ENCODE measurements around the gene NOP14.
"Not testable (repeated sequence)": the region's sequence is repeated elsewhere in the genome, so short reads cannot be mapped to it uniquely, and the experiment has no call there.

The NOP14 gene

GRCh38 chr4:2947926-2948325 lies 15.3 kb downstream of the NOP14 start (continued):
- TF ChIP-seq KLF7 (tag by site-specific recombination; IDR thresholded peaks at IDR 0.05; ENCODE audit: borderline replicate concordance), result no peak
- no peak for TF ChIP-seq ZBTB1 (tag by site-specific recombination; IDR thresholded peaks at IDR 0.05)
- TF ChIP-seq TSHZ1 (tag by site-specific recombination; IDR thresholded peaks at IDR 0.05; ENCODE audit: borderline replicate concordance), result no peak

DNA sequence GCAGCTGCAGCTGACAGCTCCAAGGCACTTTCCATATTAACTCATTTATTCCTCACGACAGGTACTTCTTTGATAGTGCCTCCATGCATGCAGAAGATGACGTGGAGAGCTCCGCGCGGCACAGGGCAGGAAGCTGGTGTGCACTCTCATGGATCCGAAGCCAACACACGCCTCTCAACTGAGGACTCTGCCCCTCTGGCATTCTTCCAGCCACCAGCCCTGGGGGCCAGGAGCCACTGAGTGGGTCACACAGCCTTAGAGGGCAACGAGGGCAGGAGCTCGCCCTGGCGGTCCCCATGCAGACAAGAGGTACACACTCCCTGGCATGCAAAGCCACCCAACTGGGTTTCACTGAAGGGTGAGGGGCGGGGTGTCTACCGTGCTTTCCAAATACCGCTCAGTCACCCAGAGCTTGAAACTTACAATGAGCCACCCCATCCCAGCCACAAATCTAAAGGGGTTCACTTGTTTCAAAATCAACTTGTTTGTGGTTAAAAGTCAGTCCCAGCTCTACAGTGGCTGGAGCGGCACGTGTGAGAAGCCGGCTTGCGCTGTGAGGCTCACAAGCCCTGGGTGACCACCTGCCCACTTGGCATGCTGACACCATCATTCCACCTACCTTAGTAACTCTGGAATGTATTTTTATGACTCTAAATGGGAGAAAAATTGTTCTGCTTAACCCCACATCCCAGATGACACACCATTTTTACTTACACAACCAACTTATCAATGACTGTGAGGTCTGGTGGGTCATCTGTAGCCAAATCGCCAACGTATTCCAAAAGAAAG lies 16.2 kb downstream of the NOP14 start:
- H3K4me1 ChIP-seq (ENCODE audit: control insufficient read depth, insufficient read depth, low read length), result no peaks in the 10 kb centered on the region
- no peak overlapping the region for H3K4me3 ChIP-seq (ENCODE audit: low read depth, low read length)
- no peaks in the 10 kb centered on the region for H3K9me3 ChIP-seq (ENCODE audit: control insufficient read depth, insufficient read depth, low read depth, low read length)
- peaks cover 0 to 99% of the 10 kb centered on the region in 2 experiments for H3K36me3 ChIP-seq (ENCODE audit: control insufficient read depth in 2 of 2, insufficient read depth in 1 of 2, low read length in 2 of 2)
- no peak for TF ChIP-seq ZNF335 (tag by site-specific recombination; conservative IDR thresholded peaks at IDR 0.05)
- no peak for TF ChIP-seq ZNF426 (tag by site-specific recombination; IDR thresholded peaks at IDR 0.05)
- CTCF ChIA-PET, result interaction anchor here (0.9 kb wide), 1 partner anchor 274 kb away, joined by 3 read pairs; no protein-coding TSS in a partner anchor
- POLR2A ChIA-PET, result no interaction called here
- no peak overlapping the region for H3K27ac ChIP-seq (ENCODE audit: extremely low read depth, low read depth, low read length)

DNA sequence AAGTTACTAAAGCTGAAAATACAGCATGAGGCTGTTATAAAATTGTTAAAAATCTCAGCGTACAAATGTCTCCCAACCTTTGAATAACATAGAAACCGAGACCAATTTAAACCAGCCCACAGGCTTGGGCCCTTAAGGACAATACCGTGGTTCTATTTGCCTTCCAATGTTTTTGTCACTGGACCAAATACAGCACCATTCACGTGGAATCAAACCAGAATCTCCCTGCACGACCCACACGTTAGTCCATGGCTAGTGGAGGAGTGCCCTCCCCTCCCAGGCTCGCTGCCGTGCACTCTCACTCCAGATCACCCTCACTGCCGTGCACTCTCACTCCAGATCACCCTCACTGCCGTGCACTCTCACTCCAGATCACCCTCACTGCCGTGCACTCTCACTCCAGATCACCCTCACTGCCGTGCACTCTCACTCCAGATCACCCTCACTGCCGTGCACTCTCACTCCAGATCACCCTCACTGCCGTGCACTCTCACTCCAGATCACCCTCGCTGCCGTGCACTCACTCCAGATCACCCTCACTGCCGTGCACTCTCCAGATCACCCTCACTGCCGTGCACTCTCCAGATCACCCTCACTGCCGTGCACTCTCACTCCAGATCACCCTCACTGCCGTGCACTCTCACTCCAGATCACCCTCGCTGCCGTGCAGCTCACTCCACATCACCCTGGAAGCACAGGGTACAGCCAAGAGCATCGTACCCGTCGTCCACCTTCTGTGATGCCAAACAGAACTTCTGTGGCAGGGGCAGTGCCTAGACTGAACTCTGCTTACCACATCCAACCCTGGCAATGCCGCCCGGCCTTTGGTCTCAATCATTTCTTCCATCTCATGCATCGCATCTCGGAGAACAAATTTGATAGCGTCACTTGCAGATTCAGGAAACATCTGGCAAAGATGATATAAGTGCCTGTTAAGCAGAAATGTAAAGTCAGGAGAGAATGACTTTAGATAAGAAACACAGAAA lies 17.3 kb downstream of the NOP14 start:
- H3K27ac ChIP-seq (ENCODE audit: extremely low read depth, low read depth, low read length); H3K4me1 ChIP-seq (ENCODE audit: control insufficient read depth, insufficient read depth, low read length); H3K4me3 ChIP-seq (ENCODE audit: low read depth, low read length); POLR2A ChIA-PET; H3K9me3 ChIP-seq (ENCODE audit: control insufficient read depth, insufficient read depth, low read depth, low read length): not testable (repeated sequence)
- H3K36me3 ChIP-seq (ENCODE audit: control insufficient read depth in 2 of 2, insufficient read depth in 1 of 2, low read length in 2 of 2), result peaks cover 0 to 99% of the 10 kb centered on the region in 2 experiments
- TF ChIP-seq ZNF600 (tag by site-specific recombination; IDR thresholded peaks at IDR 0.05) (0 out of 2 replicates have a peak, but pooled peaks have one; percentile 24), PRDM1 (tag by site-specific recombination; IDR thresholded peaks at IDR 0.05) (peak; percentile 98)
- TF ChIP-seq, protein P1, sequence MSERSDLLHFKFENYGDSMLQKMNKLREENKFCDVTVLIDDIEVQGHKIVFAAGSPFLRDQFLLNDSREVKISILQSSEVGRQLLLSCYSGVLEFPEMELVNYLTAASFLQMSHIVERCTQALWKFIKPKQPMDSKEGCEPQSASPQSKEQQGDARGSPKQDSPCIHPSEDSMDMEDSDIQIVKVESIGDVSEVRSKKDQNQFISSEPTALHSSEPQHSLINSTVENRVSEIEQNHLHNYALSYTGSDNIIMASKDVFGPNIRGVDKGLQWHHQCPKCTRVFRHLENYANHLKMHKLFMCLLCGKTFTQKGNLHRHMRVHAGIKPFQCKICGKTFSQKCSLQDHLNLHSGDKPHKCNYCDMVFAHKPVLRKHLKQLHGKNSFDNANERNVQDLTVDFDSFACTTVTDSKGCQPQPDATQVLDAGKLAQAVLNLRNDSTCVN (tag by site-specific recombination; optimal IDR thresholded peaks at IDR 0.05), result peak; percentile 30
- CTCF ChIA-PET, result interaction anchor here (0.6 kb wide), 1 partner anchor 51 kb away, joined by 3 read pairs; no protein-coding TSS in a partner anchor

- Histone ChIP-seq H3K27ac (ENCODE audit: extremely low read depth, low read depth, low read length) (no peak overlapping the region), H3K36me3 (ENCODE audit: control insufficient read depth in 2 of 2, insufficient read depth in 1 of 2, low read length in 2 of 2) (peaks cover 0 to 99% of the 10 kb centered on the region in 2 experiments; a peak in 2 of 3 replicates), H3K9me3 (ENCODE audit: control insufficient read depth, insufficient read depth, low read depth, low read length) (no peaks in the 10 kb centered on the region), H3K4me1 (ENCODE audit: control insufficient read depth, insufficient read depth, low read length) (no peaks in the 10 kb centered on the region), H3K4me3 (ENCODE audit: low read depth, low read length) (no peak overlapping the region)
- ChIA-PET POLR2A (no interaction called here), CTCF (interaction anchor here (0.6 to 1.7 kb wide), 2 partner anchors 9 to 52 kb away, joined by 3 to 7 read pairs; no protein-coding TSS in a partner anchor)
- no peak for TF ChIP-seq ZNF629 (tag by site-specific recombination; IDR thresholded peaks at IDR 0.05)
- no peak for TF ChIP-seq MEIS1 (CRISPR knock-in tag; IDR thresholded peaks at IDR 0.05; ENCODE audit: borderline replicate concordance)
- TF ChIP-seq MZF1 (tag by site-specific recombination; IDR thresholded peaks at IDR 0.05; ENCODE audit: borderline replicate concordance), result no peak
- no peak for TF ChIP-seq ZIC2 (tag by site-specific recombination; IDR thresholded peaks at IDR 0.05)
- TF ChIP-seq ZNF214 (tag by site-specific recombination; IDR thresholded peaks at IDR 0.05; ENCODE audit: borderline replicate concordance), result no peak
- no peak for TF ChIP-seq EGR2 (tag by site-specific recombination; IDR thresholded peaks at IDR 0.05; ENCODE audit: low read depth)
- no peak for TF ChIP-seq ZNF645 (tag by site-specific recombination; IDR thresholded peaks at IDR 0.05)
- TF ChIP-seq ZNF560 (tag by site-specific recombination; IDR thresholded peaks at IDR 0.05; ENCODE audit: borderline replicate concordance), result no peak
- TF ChIP-seq ZNF175 (tag by site-specific recombination; IDR thresholded peaks at IDR 0.05), result no peak
- TF ChIP-seq ZNF791 (tag by site-specific recombination; IDR thresholded peaks at IDR 0.05), result no peak
Observed at GRCh38 chr4:2944586-2945526, 18.4 kb downstream of the NOP14 start.

Data from HEK293 (cell line).